Stimulated activated CD4-positive, alpha-beta T cell treated with anti-CD3 and anti-CD28 coated beads, Interleukin-4, amount 100 ng/mL, for 1 hour (primary cell): ENCODE results near the gene PIH1D2.
"Not testable (repeated sequence)": the region's sequence is repeated elsewhere in the genome, so short reads cannot be mapped to it uniquely, and the experiment has no call there.

Source experiments
- DNase-seq: peaks from one replicate; pipeline ENCODE4 v3.0.0-alpha.2; 2020

PIH1D2 gene

DNA sequence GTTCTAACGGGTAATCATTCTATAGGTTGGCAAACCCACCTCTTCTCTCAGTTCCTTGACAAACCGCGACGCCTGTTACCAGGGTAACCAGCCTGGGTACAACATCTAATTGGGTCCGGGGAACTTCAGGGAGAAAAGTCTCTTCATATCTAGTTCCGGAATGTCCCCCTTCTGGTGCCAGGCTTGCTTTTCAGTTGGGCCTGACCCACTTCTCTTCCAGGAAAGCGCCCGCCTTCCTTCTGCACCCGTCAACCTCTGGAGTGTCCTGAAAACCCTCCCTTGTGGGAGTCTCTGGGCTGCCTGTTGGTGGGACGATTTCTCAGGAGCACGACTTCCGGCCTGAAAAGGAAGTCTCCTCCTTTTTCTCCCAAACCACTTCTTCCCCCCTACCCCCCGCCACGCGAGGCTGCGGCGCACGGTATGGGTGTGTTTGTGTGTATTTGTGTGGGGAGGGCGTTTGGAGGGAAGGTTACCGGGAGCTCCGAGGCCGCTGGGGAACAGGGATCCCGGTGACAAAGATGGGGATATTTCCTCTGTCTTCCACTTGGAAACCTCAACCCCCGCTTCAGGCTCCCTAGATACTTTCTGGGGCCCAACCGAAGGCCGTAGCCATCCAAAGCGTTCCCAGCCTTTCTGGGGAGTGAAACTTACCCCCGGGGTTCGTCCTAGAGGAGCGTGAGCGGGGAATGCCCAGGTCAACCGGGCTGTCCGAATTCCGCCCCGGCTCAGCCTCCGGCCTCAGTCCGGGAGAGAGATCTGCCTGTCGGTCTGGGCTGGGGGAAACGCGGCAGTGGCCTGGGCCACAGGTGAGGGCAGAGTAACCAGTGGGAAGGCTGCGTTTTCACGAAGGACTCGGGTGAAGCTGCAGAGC is at the start of gene PIH1D2, which contains the start of gene NKAPD1:
TSS of gene PIH1D2 (minus strand) at position 77 of the 871 bp plus-strand sequence. CDS start 843 bp downstream, outside the sequence.
TSS of gene NKAPD1 (plus strand) at position 359 of the 871 bp plus-strand sequence. CDS start 1,276 bp downstream, outside the sequence.
- DNase-seq, result peak; percentile 72

DNA sequence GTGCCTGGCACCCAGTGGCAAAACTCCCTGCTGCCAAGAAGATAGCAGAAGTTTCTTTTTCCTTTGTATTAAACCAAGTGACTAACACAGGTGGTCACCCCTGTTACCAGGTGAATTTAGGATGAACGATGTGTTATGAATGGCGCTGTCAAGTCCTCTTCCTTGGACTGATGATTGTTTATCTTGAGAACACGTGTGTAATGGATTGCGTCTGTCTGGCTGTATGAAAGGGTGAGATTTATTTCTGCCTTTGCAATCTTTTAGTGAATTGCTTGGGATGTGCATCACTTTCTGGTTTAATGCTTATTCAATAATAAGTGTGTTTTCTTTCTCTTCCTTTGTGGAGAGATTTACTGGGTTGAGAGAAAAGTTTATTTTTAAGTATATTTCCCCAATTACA is 49.3 kb upstream of the PIH1D2 start:
- no peak for DNase-seq

DNA sequence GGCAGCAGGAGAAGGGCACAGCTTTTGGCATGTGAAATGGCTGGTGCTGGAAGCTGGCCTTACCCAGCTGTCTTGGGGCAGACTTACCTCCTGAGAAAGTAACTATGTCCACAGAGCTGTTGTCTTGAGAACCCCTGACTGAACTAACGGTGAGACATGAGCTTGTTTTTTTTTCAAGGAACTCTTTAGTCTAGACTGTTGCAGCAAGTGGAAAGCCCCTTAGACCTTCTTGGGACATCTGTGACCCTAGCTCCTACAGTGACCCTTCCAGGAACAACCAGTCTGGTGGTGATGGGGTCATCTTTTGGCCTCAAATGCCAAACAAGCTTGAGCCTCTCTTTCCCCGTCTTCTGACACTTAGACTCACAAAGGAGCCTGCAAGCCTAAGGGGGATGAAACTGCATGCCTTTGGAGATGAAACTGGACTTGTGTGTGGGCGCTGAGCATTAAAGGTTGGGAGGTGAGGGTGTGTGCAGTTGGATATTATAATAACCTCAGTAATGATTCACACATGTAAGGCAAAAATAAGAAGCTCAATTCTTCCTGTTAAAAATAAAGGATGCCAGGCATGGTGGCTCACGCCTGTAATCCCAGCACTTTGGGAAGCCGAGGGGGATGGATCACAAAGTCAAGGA is 48.3 kb upstream of the PIH1D2 start:
- DNase-seq, result no peak

DNA sequence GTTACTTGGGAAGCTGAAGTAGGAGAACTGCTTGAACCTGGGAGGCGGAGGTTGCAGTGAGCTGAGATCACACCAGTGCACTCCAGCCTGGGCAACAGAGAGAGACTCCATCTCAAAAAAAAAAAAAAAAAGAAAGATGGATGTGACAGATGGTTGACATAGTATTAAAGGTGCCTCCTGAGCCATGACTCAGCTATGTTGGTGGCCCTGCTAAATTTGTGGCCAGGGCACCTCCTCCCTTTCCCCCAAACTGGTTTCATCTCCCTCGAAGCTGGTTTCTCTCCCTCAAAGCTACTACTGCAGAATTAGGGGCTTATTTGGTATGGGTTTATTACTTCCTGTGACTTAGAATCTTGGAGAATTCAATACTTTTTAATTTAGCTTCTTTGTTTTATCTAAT is 44.4 kb upstream of the PIH1D2 start:
- DNase-seq, result no peak

DNA sequence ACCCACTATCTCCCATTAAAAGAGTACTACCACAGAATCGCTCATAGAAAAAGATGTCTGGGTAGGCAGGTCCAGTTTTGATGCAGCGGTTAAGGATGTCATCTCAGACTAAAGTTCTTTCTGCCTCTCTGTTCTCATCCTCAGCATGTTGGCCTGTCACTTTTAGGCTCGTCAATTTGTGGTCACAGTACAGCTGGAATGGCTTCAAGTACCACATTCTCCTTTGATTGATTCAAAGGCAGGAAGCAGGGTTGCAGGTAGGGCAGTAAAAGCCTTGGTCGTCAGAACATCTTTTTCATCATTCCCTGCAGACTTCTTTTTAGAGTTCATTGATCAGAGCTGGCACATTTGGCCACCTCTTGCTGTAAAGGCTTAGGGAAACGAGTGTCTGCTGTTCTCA is 41.6 kb upstream of the PIH1D2 start:
- no peak for DNase-seq

DNA sequence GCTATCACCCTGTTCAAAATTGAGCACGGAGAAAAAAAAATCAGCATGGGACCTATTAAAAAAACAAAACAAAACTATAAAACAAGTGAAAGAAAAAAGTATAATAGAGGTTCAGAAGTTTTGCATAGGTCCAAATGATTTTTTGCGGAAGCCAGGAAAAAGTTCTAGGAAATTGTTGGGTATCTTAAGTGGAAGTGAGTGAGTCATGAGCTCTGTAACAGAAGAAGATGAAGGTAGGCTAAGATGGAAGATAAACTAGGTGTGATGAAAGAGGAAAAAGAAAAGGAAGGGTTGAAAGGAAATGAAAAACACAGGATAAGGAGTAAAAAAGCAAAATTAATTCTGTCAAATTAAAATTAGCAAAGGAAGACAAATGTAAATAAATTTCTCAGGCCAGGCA is 40.6 kb upstream of the PIH1D2 start:
- DNase-seq, result no peak

GRCh38 chr11:112113539-112114457 is 40.0 kb upstream of the PIH1D2 start:
- DNase-seq, result no peak

GRCh38 chr11:112106070-112106469 is 32.3 kb upstream of the PIH1D2 start:
- no peak for DNase-seq

GRCh38 chr11:112103446-112103845 is 29.6 kb upstream of the PIH1D2 start:
- no peak for DNase-seq

DNA sequence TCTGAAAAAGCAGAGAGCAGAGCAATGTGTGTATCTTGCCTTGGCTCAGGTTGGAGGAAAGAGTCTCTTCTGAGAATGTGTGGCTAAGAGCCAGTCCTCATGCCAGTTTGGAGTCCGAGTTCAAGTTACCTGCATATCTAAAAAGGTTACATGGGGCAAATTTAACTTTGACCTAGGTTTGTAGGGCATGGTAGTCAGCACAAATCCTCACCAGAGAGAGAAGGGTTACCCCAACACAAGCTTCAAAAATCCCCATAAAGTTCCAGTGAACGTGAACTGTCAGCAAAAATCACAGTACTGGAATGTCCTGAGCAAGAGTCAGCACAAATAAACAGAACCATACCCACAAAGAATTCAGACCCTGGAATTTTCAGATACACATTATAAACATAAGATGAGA is 26.6 kb upstream of the PIH1D2 start:
- no peak for DNase-seq

GRCh38 chr11:112097734-112098528 is 24.1 kb upstream of the PIH1D2 start:
- no peak for DNase-seq

GRCh38 chr11:112096194-112096593 is 22.4 kb upstream of the PIH1D2 start:
- DNase-seq, result no peak

- not testable (repeated sequence) for DNase-seq
Observed at GRCh38 chr11:112095302-112095701, 21.5 kb upstream of the PIH1D2 start.

DNA sequence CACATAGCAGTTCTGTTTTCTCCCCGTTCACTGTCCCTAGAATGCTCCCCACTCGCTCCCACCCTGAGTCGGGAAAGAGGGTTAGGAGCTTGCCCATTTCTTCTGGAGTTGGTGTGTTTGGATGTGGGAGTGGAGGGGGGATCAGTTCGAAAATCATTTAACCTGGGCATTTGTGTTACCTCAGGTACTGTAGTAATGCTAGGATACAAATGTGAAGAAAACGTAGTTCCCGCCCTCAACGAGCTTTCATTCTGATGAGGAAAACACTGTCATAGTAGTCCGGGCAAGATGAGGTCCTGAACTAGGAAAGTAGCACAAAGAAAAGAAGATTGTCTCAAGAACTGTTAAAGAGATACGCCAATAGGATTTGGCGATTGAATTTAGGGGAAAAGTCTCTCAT is 13.4 kb upstream of the PIH1D2 start:
- DNase-seq, result no peak

DNA sequence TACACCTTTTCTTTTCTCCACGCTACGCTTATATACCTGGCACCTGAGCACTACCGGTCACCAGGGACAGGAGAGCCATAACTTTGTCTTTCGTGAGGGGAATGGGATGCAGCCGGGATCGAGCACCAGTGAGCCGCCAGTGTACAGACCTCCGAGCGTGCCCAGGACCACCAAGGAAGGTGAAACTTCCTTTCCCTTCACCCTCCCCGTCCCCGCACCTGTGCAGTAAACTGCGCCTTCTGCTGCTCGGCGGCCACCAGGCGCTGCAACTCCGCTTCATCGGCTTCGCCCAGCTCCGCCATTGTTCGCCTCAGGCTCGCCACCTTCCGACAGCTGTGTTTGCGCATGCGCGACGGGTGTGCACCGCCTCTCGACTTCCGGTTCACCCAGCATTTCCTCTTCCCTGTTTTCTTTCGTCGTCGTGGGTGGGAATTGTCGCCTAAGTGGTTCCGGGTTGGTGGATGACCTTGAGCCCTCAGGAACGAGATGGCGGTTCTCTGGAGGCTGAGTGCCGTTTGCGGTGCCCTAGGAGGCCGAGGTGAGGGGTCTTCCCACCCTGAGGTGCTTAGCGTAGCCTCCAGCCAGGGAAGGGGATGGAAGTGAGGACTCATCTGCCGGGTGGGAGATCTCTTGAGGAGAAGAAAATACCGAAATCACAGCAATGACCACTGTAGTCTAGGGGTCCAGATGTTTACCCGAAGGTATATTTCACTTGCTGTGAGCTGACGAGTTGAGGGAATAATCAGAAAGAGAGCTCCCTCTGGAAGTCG is 12.8 kb upstream of the PIH1D2 start, which contains the start of the genes SDHD and TIMM8B:
TSS of gene SDHD (plus strand) at position 452 of the 770 bp plus-strand sequence. CDS start at position 487, 35 bp downstream.
TSS of gene TIMM8B (minus strand) at position 335 of the 770 bp plus-strand sequence. CDS start at position 302, 33 bp downstream.
- peak; percentile 91 for DNase-seq

GRCh38 chr11:112085822-112086421 is 12.1 kb upstream of the PIH1D2 start:
- peak; percentile 50 for DNase-seq

DNA sequence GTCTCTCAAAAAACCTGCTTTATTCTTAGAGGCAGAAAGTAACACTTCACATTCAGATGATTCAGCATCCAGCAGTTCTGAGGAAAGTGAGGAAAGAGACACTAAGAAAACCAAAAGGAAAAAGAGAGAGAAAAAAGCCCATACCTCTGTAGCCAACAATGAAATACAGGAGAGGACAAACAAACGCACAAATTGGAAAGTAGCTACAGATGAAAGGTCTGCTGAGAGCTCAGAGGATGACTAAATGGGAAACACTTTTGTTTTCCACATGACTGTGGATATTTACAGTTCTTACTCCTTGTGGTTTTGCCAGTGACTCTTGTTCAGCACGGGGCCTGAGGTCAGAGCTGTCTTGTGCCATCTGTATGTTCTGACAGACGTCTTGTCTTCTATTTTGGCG is 8.9 kb upstream of the PIH1D2 start:
- no peak for DNase-seq

DNA sequence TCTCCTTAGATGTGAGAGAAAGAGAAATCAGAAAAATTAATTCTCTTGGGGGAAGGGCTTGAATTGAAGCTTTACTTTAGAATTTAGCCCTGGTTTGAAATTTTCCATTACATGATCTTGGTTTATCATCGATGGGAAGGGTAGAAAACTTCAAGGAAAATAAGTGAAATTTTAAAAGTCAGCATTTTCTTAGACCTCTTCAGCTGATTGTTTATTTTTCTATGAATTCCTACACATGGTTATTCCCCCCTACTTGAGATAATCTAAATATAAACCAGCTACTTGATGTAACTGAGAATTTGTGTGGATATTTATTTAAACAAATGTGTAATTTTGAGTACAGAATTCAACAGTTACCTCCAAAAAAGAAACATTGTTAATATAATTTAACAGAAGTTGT is 10.9 kb downstream of the PIH1D2 start:
- no peak for DNase-seq

DNA sequence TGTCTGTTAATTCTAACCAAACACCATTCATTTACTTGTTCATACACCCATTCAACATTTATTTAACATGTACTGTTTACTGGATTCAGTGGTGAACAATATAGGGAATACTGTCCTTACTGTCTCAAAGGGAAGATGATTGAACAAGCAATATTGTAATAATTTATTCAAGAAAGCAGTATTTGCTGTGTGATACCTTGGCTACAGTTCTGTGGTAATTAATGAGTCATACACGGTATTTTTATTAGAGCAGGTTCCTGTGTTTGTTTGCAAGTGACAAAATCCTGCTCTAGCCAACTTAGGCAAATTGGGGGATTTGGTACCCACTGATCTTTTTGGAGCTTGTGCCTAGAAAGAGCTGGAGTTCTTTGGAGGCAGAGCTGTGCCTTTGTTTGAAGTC is 15.7 kb downstream of the PIH1D2 start:
- no peak for DNase-seq

- DNase-seq, result no peak
Observed at GRCh38 chr11:112057170-112057569, 16.6 kb downstream of the PIH1D2 start.

- no peak for DNase-seq
Observed at GRCh38 chr11:112051768-112052167, 22.0 kb downstream of the PIH1D2 start.
